ENCODE measurements around the gene FBXW8.

Gene FBXW8

GRCh38 chr12:117028254-117028653 is 117.5 kb downstream of the FBXW8 start:
- Histone ChIP-seq H3K4me1 (ENCODE audit: control insufficient read depth in 1 of 2, insufficient read depth in 2 of 2, low read length in 2 of 2) (peaks cover 0 to 11% of the 10 kb centered on the region in 2 donors), H3K27me3 (ENCODE audit: low read depth, low read length) (no peaks in the 10 kb centered on the region), H3K27ac (ENCODE audit: low read length) (no peak overlapping the region), H3K9me3 (ENCODE audit: control insufficient read depth in 1 of 2, low read length in 2 of 2) (no peaks in the 10 kb centered on the region), H3K36me3 (ENCODE audit: control insufficient read depth in 1 of 2, insufficient read depth in 2 of 2, low read length in 2 of 2) (peaks cover 40 to 50% of the 10 kb centered on the region in 2 donors), H3K4me3 (ENCODE audit: low read depth in 1 of 2, low read length in 2 of 2) (no peak overlapping the region)

GRCh38 chr12:117030187-117030900 is 119.6 kb downstream of the FBXW8 start:
- Histone ChIP-seq H3K36me3 (ENCODE audit: control insufficient read depth in 1 of 2, insufficient read depth in 2 of 2, low read length in 2 of 2) (peaks cover 30% of the 10 kb centered on the region in 2 donors), H3K4me1 (ENCODE audit: control insufficient read depth in 1 of 2, insufficient read depth in 2 of 2, low read length in 2 of 2) (peaks cover 0 to 16% of the 10 kb centered on the region in 2 donors), H3K4me3 (ENCODE audit: low read depth in 1 of 2, low read length in 2 of 2) (no peak overlapping the region), H3K9me3 (ENCODE audit: control insufficient read depth in 1 of 2, low read length in 2 of 2) (no peaks in the 10 kb centered on the region), H3K27me3 (ENCODE audit: low read depth, low read length) (peaks cover 12% of the 10 kb centered on the region), H3K27ac (ENCODE audit: low read length) (no peak overlapping the region)

GRCh38 chr12:117031843-117032592 is 121.3 kb downstream of the FBXW8 start:
- Histone ChIP-seq H3K36me3 (ENCODE audit: control insufficient read depth in 1 of 2, insufficient read depth in 2 of 2, low read length in 2 of 2) (peaks cover 23 to 30% of the 10 kb centered on the region in 2 donors), H3K4me3 (ENCODE audit: low read depth in 1 of 2, low read length in 2 of 2) (no peak overlapping the region), H3K4me1 (ENCODE audit: control insufficient read depth in 1 of 2, insufficient read depth in 2 of 2, low read length in 2 of 2) (peaks cover 0 to 11% of the 10 kb centered on the region in 2 donors), H3K27ac (ENCODE audit: low read length) (no peak overlapping the region), H3K9me3 (ENCODE audit: control insufficient read depth in 1 of 2, low read length in 2 of 2) (no peaks in the 10 kb centered on the region), H3K27me3 (ENCODE audit: low read depth, low read length) (peaks cover 12% of the 10 kb centered on the region)

GRCh38 chr12:117032593-117033381 is 122.0 kb downstream of the FBXW8 start:
- H3K27ac ChIP-seq (ENCODE audit: low read length): no peak overlapping the region
- H3K4me1 ChIP-seq (ENCODE audit: control insufficient read depth in 1 of 2, insufficient read depth in 2 of 2, low read length in 2 of 2): peaks cover 0 to 11% of the 10 kb centered on the region in 2 donors
- peaks cover 12% of the 10 kb centered on the region for H3K27me3 ChIP-seq (ENCODE audit: low read depth, low read length)
- H3K36me3 ChIP-seq (ENCODE audit: control insufficient read depth in 1 of 2, insufficient read depth in 2 of 2, low read length in 2 of 2): peaks cover 15 to 22% of the 10 kb centered on the region in 2 donors
- H3K4me3 ChIP-seq (ENCODE audit: low read depth in 1 of 2, low read length in 2 of 2): no peak overlapping the region
- no peaks in the 10 kb centered on the region for H3K9me3 ChIP-seq (ENCODE audit: control insufficient read depth in 1 of 2, low read length in 2 of 2)

GRCh38 chr12:117033382-117034221 is 122.9 kb downstream of the FBXW8 start:
- Histone ChIP-seq H3K27ac (ENCODE audit: low read length) (no peak overlapping the region), H3K4me3 (ENCODE audit: low read depth in 1 of 2, low read length in 2 of 2) (no peak overlapping the region), H3K4me1 (ENCODE audit: control insufficient read depth in 1 of 2, insufficient read depth in 2 of 2, low read length in 2 of 2) (peaks cover 0 to 11% of the 10 kb centered on the region in 2 donors)

GRCh38 chr12:117034249-117034648 is 123.5 kb downstream of the FBXW8 start:
- peaks cover 0 to 11% of the 10 kb centered on the region in 2 donors for H3K4me1 ChIP-seq (ENCODE audit: control insufficient read depth in 1 of 2, insufficient read depth in 2 of 2, low read length in 2 of 2)
- peaks cover 6 to 7% of the 10 kb centered on the region in 2 donors for H3K36me3 ChIP-seq (ENCODE audit: control insufficient read depth in 1 of 2, insufficient read depth in 2 of 2, low read length in 2 of 2)
- H3K9me3 ChIP-seq (ENCODE audit: control insufficient read depth in 1 of 2, low read length in 2 of 2): no peaks in the 10 kb centered on the region
- H3K27me3 ChIP-seq (ENCODE audit: low read depth, low read length): peaks cover 12% of the 10 kb centered on the region
- H3K4me3 ChIP-seq (ENCODE audit: low read depth in 1 of 2, low read length in 2 of 2): no peak overlapping the region
- no peak overlapping the region for H3K27ac ChIP-seq (ENCODE audit: low read length)

More at GRCh38 chr12:117033382-117034221, 122.9 kb downstream of the FBXW8 start:
- Histone ChIP-seq H3K36me3 (ENCODE audit: control insufficient read depth in 1 of 2, insufficient read depth in 2 of 2, low read length in 2 of 2) (peaks cover 7 to 14% of the 10 kb centered on the region in 2 donors), H3K9me3 (ENCODE audit: control insufficient read depth in 1 of 2, low read length in 2 of 2) (no peaks in the 10 kb centered on the region), H3K27me3 (ENCODE audit: low read depth, low read length) (peaks cover 12% of the 10 kb centered on the region)

GRCh38 chr12:117034701-117035151 is 124.0 kb downstream of the FBXW8 start:
- H3K36me3 ChIP-seq (ENCODE audit: control insufficient read depth in 1 of 2, insufficient read depth in 2 of 2, low read length in 2 of 2): peaks cover 6 to 7% of the 10 kb centered on the region in 2 donors
- H3K27ac ChIP-seq (ENCODE audit: low read length): no peak overlapping the region

GRCh38 chr12:117035287-117035686 is 124.5 kb downstream of the FBXW8 start:
- Histone ChIP-seq H3K4me1 (ENCODE audit: control insufficient read depth in 1 of 2, insufficient read depth in 2 of 2, low read length in 2 of 2) (peaks cover 0 to 11% of the 10 kb centered on the region in 2 donors), H3K9me3 (ENCODE audit: control insufficient read depth in 1 of 2, low read length in 2 of 2) (no peaks in the 10 kb centered on the region), H3K27ac (ENCODE audit: low read length) (no peak overlapping the region), H3K36me3 (ENCODE audit: control insufficient read depth in 1 of 2, insufficient read depth in 2 of 2, low read length in 2 of 2) (peaks cover under 1 to 4% of the 10 kb centered on the region in 2 donors), H3K4me3 (ENCODE audit: low read depth in 1 of 2, low read length in 2 of 2) (no peak overlapping the region), H3K27me3 (ENCODE audit: low read depth, low read length) (peaks cover 12% of the 10 kb centered on the region)

More at GRCh38 chr12:117034701-117035151, 124.0 kb downstream of the FBXW8 start:
- H3K4me1 ChIP-seq (ENCODE audit: control insufficient read depth in 1 of 2, insufficient read depth in 2 of 2, low read length in 2 of 2): peaks cover 0 to 11% of the 10 kb centered on the region in 2 donors
- H3K4me3 ChIP-seq (ENCODE audit: low read depth in 1 of 2, low read length in 2 of 2): no peak overlapping the region
- peaks cover 12% of the 10 kb centered on the region for H3K27me3 ChIP-seq (ENCODE audit: low read depth, low read length)
- no peaks in the 10 kb centered on the region for H3K9me3 ChIP-seq (ENCODE audit: control insufficient read depth in 1 of 2, low read length in 2 of 2)

GRCh38 chr12:117036046-117036445 is 125.3 kb downstream of the FBXW8 start:
- no peaks in the 10 kb centered on the region for H3K36me3 ChIP-seq (ENCODE audit: control insufficient read depth in 1 of 2, insufficient read depth in 2 of 2, low read length in 2 of 2)
- H3K27ac ChIP-seq (ENCODE audit: low read length): no peak overlapping the region
- H3K27me3 ChIP-seq (ENCODE audit: low read depth, low read length): peaks cover 12% of the 10 kb centered on the region
- no peaks in the 10 kb centered on the region for H3K9me3 ChIP-seq (ENCODE audit: control insufficient read depth in 1 of 2, low read length in 2 of 2)
- H3K4me3 ChIP-seq (ENCODE audit: low read depth in 1 of 2, low read length in 2 of 2): no peak overlapping the region
- H3K4me1 ChIP-seq (ENCODE audit: control insufficient read depth in 1 of 2, insufficient read depth in 2 of 2, low read length in 2 of 2): peaks cover 0 to 11% of the 10 kb centered on the region in 2 donors

GRCh38 chr12:117036547-117036946 is 125.8 kb downstream of the FBXW8 start:
- Histone ChIP-seq H3K36me3 (ENCODE audit: control insufficient read depth in 1 of 2, insufficient read depth in 2 of 2, low read length in 2 of 2) (no peaks in the 10 kb centered on the region), H3K4me3 (ENCODE audit: low read depth in 1 of 2, low read length in 2 of 2) (no peak overlapping the region), H3K27me3 (ENCODE audit: low read depth, low read length) (peaks cover 12% of the 10 kb centered on the region), H3K9me3 (ENCODE audit: control insufficient read depth in 1 of 2, low read length in 2 of 2) (no peaks in the 10 kb centered on the region), H3K27ac (ENCODE audit: low read length) (no peak overlapping the region), H3K4me1 (ENCODE audit: control insufficient read depth in 1 of 2, insufficient read depth in 2 of 2, low read length in 2 of 2) (peaks cover 0 to 11% of the 10 kb centered on the region in 2 donors)
